HFFc6 (cell line): ENCODE data around the gene PWWP2B. TPM values are rescaled to one million over a fixed set of nuclear protein-coding genes. Genes with fewer than 3 reads are reported as not detected.

Source experiments
- DNase-seq: peaks from one replicate; pipeline ENCODE4 v3.0.0-alpha.2; 2018
- H3K27ac Mint-ChIP-seq: 2 replicates; pipeline ENCODE4 v1.8.0; 2020; ENCODE audit warnings: mild to moderate bottlenecking, mixed read lengths
- H3K27me3 Mint-ChIP-seq: 2 replicates; pipeline ENCODE4 v1.8.0; 2021; ENCODE audit warnings: mild to moderate bottlenecking, moderate library complexity, mixed read lengths; ENCODE audit not compliant: insufficient read depth
- H3K36me3 Mint-ChIP-seq: 2 replicates; pipeline ENCODE4 v1.8.0; 2021; ENCODE audit warnings: low read depth, mixed read lengths
- H3K4me1 Mint-ChIP-seq: 2 replicates; pipeline ENCODE4 v1.8.0; 2020; ENCODE audit warnings: low read depth, mixed read lengths
- H3K4me3 Mint-ChIP-seq: 2 replicates; pipeline ENCODE4 v1.8.0; 2020; ENCODE audit warnings: mild to moderate bottlenecking, moderate library complexity, mixed read lengths
- H3K9me3 Mint-ChIP-seq: 2 replicates; pipeline ENCODE4 v1.8.0; 2020; ENCODE audit warnings: mild to moderate bottlenecking, mixed read lengths
- long read RNA-seq: library from polyadenylated mRNA; unstranded; transcript quantifications from one replicate; pipeline ENCODE4 v2.0.0, GENCODE V29; 2019
- total RNA-seq, 6 experiments: library from RNA; stranded (reverse); fragmentation: NEBNext Ultra II Directional; extraction: Animal tissue kit (Norgen Biotek cat#: 25700); gene quantifications; 2 replicates in 1 of 6; 3 replicates in 5 of 6; pipeline ENCODE4 v1.2.3, GENCODE V29; 2021
- TF ChIP-seq, protein P1 (sequence below): fragments of 200-600 bp; sonication (generic); IDR thresholded peaks from 2 replicates; pipeline ENCODE4 v1.5.0; 2021; ENCODE audit warnings: antibody characterized with exemption, mild to moderate bottlenecking

PWWP2B gene
- 1 to 10 TPM; 4.1 to 6.3 (median 4.7) TPM for total RNA-seq
- long read RNA-seq, partial matches to known transcripts, result 1 of 1 reads
- long read RNA-seq, other reads (novel, unspliced or antisense), result 0 of 1 reads

GRCh38 chr10:132397036-132397541, at the start of gene PWWP2B:
Gene PWWP2B (plus strand): TSS chr10:132397200. CDS start chr10:132397227, 27 bp downstream.
- no peaks in the 10 kb centered on the region; the same call in 1 of the 2 replicates for H3K27me3 Mint-ChIP-seq
- H3K4me3 Mint-ChIP-seq, result peak within 1 kb of the TSS; percentile 89
- DNase-seq, result no peak
- TF ChIP-seq, protein P1, sequence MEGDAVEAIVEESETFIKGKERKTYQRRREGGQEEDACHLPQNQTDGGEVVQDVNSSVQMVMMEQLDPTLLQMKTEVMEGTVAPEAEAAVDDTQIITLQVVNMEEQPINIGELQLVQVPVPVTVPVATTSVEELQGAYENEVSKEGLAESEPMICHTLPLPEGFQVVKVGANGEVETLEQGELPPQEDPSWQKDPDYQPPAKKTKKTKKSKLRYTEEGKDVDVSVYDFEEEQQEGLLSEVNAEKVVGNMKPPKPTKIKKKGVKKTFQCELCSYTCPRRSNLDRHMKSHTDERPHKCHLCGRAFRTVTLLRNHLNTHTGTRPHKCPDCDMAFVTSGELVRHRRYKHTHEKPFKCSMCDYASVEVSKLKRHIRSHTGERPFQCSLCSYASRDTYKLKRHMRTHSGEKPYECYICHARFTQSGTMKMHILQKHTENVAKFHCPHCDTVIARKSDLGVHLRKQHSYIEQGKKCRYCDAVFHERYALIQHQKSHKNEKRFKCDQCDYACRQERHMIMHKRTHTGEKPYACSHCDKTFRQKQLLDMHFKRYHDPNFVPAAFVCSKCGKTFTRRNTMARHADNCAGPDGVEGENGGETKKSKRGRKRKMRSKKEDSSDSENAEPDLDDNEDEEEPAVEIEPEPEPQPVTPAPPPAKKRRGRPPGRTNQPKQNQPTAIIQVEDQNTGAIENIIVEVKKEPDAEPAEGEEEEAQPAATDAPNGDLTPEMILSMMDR, result no peak
- H3K27ac Mint-ChIP-seq, result peak within 1 kb of the TSS; percentile 85
- no peaks in the 10 kb centered on the region for H3K36me3 Mint-ChIP-seq
- H3K4me1 Mint-ChIP-seq, result peaks cover 21% of the 10 kb centered on the region
- no peaks in the 10 kb centered on the region for H3K9me3 Mint-ChIP-seq

DNA sequence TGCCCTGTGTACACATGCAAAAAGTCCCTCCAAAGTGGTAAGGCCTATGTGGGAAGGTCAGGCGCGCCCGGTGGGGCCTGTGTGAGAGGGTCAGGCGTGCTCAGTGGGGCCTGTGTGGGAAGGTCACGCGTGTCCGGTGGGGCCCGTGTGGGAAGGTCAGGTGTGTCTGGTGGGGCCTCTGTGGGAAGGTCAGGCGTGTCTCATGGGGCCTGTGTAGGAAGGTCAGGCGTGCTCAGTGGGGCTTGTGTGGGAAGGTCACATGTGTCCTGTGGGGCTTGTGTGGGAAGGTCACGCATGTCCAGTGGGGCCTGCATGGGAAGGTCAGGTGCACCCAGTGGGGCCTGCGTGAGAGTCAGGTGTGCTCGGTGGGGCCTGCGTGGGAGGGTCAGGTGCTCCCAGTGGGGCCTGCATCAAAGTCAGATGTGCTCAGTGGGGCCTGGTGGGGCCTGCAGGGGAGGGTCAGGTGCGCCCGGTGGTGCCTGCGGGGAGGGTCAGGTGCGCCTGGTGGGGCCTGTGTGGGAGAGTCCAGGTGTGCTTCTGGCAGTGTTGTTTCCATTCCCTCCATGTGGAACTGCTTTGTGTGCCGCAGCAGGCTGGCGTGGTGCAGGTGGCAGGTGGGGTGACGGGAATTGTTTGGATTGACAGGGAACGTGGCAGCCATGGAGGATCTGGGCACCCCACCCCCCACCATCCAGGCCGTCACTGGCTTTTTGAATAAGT, 49.6 kb upstream of the PWWP2B start:
- TF ChIP-seq, protein P1, result no peak
- H3K4me3 Mint-ChIP-seq, result no peak overlapping the region
- no peaks in the 10 kb centered on the region for H3K9me3 Mint-ChIP-seq
- no peak for DNase-seq
- peaks cover 3% of the 10 kb centered on the region; the same call in 1 of the 2 replicates for H3K36me3 Mint-ChIP-seq
- no peak overlapping the region for H3K27ac Mint-ChIP-seq
- H3K27me3 Mint-ChIP-seq, result no peaks in the 10 kb centered on the region
- no peaks in the 10 kb centered on the region for H3K4me1 Mint-ChIP-seq

DNA sequence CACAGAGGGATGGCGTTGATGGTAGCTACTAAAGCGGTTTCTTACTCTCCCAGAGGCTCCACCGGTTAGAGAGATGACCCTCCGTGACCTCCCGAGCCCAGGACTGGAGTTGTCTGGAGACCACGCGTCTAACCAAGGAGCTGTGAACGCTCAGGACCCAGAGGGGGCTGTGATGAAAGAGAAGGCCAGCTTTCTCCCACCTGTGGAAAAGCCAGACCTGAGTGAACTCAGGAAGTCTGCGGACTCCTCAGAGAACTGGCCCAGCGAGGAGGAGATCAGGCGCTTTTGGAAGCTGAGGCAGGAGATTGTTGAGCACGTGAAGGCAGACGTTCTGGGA, 49.1 kb upstream of the PWWP2B start:
- Mint-ChIP-seq H3K4me3 (no peak overlapping the region), H3K27ac (no peak overlapping the region), H3K36me3 (no peaks in the 10 kb centered on the region), H3K9me3 (no peaks in the 10 kb centered on the region), H3K4me1 (no peaks in the 10 kb centered on the region), H3K27me3 (no peaks in the 10 kb centered on the region)
- DNase-seq, result no peak
- TF ChIP-seq, protein P1, result no peak

GRCh38 chr10:132349766-132350165, 47.2 kb upstream of the PWWP2B start:
- Mint-ChIP-seq H3K4me3 (no peak overlapping the region), H3K27ac (no peak overlapping the region), H3K36me3 (no peaks in the 10 kb centered on the region), H3K27me3 (no peaks in the 10 kb centered on the region), H3K4me1 (no peaks in the 10 kb centered on the region), H3K9me3 (no peaks in the 10 kb centered on the region)
- TF ChIP-seq, protein P1, result no peak
- DNase-seq, result no peak

DNA sequence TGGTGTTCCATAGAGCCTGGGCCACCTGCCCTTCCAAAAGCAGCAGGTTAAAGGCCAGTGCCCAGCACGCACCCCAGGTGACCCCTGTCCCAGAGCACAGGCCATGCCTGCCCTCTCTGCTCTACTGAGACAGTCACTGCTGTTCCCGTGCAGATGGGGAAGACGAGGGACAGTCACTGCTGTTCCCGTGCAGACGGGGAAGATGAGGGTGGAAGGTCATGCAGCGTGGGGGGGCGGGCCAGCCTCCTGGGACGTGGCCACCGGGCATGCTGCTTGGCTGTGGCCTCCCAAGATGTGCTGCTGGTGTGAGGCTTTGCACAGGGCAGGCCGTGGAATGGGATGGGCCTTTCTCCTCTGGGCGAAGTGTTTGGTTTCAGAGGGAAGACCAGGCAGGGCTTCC, 46.6 kb upstream of the PWWP2B start:
- Mint-ChIP-seq H3K27me3 (no peaks in the 10 kb centered on the region), H3K36me3 (no peaks in the 10 kb centered on the region), H3K4me3 (no peak overlapping the region), H3K4me1 (no peaks in the 10 kb centered on the region), H3K9me3 (no peaks in the 10 kb centered on the region), H3K27ac (no peak overlapping the region)
- TF ChIP-seq, protein P1, result no peak
- no peak for DNase-seq
